Pancreas (tissue), 10 donors: Measurements from ENCODE around the gene AXIN2. TPM values are rescaled to one million over a fixed set of nuclear protein-coding genes. Genes with fewer than 3 reads are reported as not detected.
A peak's percentile ranks its signal among the peaks of the same experiment; 100 is the strongest.

Experiments used
- ATAC-seq, 4 donors: fragments of 200-7000 bp; cut with Tn5 transposase; one replicate each; pipeline versions ENCODE4 v1.8.0 to v1.9.1; 2020; ENCODE audit warnings: mild to moderate bottlenecking in 4 of 4, moderate library complexity in 4 of 4
- DNase-seq, 6 donors: peaks; one replicate each; pipeline ENCODE4 v3.0.0-alpha.2; 2020
- FAIRE-seq: peaks from 2 replicates; lab custom pipeline; 2012; peaks lifted over from hg19 to GRCh38; lab: Jason Lieb, UNC
- H3K27ac ChIP-seq, 4 donors: fragments of 200-600 bp; sonication (generic); 1 replicate in 3 of 4; 2 replicates in 1 of 4; pipeline versions ENCODE4 v1.5.0 to v1.8.0; 2020
- H3K27me3 ChIP-seq, 4 donors: fragments of 200-600 bp; one replicate each; pipeline ENCODE4 v1.8.0; 2021
- H3K36me3 ChIP-seq, 3 donors: fragments of 200-600 bp; sonication (generic) in 1 of 3; one replicate each; pipeline versions ENCODE4 v1.5.0 to v1.8.0; 2020 to 2021
- H3K4me1 ChIP-seq, 3 donors: fragments of 200-600 bp; one replicate each; pipeline ENCODE4 v1.8.0; 2021
- H3K4me3 ChIP-seq, 4 donors: fragments of 200-600 bp; sonication (generic) in 2 of 4; one replicate each; pipeline versions ENCODE4 v1.5.0 to v1.8.0; 2020 to 2021
- H3K9me3 ChIP-seq, 4 donors: fragments of 200-600 bp; one replicate each; pipeline ENCODE4 v1.8.0; 2021
- WGBS, 2 donors: extraction: QIAGEN DNeasy Blood & Tissue Kit; methylation state at CpG; one replicate each; pipeline ENCODE4 v1.1.7; 2013; 5-methylcytosine and 5-hydroxymethylcytosine counted together
- intact Hi-C, 3 donors: fragments of 100-400 bp; cut with DNase I; formaldehyde crosslinking; loops; one replicate each; pipeline versions ENCODE4 v1.11.1 to v1.14.2; 2022
- polyA plus RNA-seq, 2 donors: library from polyadenylated mRNA; stranded (reverse); fragments of 200-250 nt; gene quantifications; one replicate each; pipeline ENCODE4 v1.2.3, GENCODE V29; 2013
- total RNA-seq, 6 donors: library from RNA; stranded (reverse); fragmentation: NEBNext Ultra II Directional in 4 of 6; extraction: Animal tissue kit (Norgen Biotek cat#: 25700) in 4 of 6; gene quantifications; one replicate each; pipeline versions ENCODE4 v1.2.1 to v1.2.4, GENCODE V29; 2021 to 2023
- TF ChIP-seq, protein P1 (sequence below), 4 donors: fragments of 200-600 bp; sonication (generic) in 3 of 4; IDR thresholded peaks; one replicate each; pipeline versions ENCODE4 v1.5.0 to v1.8.0; 2021; ENCODE audit warnings: antibody characterized with exemption in 4 of 4
- donor health status: healthy with polysubstance abuse.
- donor health status: DM: no; HTN: no; CAD: no; lungs with moderate emphysema.
- donor health status: DM: no; HTN: no; CAD: no.
- donor health status: control.
- donor health status: control.
- donor health status: Bipolar disorder and iron deficiency.
- donor health status: DM: yes; HTN: yes; CAD: no.
- donor health status: DM: no; HTN: no; CAD: no.
- donor health status: DM: no; HTN: no; CAD: no.
- donor health status: DM: yes; HTN: yes; CAD: no.

Gene AXIN2
- total and polyA plus RNA-seq, 8 donors: 2.5 to 13.1 (median 3.3) TPM

DNA sequence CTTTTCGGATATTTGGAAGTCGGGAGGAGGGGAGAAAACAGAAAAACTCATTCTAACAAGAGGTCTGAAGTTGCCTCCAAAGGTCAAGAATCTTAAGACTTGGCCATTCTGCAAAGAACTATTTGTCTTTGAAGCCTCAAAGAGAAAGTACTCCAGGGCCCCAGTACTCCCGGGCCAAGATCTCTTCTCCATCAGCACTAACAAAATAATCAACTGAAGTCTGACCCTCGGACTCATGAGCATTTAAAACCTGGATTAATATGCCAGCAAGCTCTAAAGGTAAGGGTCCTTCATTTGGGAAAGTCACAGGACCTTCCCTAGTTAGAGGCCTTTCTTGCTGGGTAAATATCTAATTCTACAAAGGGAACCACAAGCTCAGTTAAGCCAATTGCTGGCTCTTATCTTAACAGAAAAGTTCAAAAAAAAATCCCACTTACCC, 4.5 kb downstream of the AXIN2 start:
- no peak for FAIRE-seq
- TF ChIP-seq, protein P1, sequence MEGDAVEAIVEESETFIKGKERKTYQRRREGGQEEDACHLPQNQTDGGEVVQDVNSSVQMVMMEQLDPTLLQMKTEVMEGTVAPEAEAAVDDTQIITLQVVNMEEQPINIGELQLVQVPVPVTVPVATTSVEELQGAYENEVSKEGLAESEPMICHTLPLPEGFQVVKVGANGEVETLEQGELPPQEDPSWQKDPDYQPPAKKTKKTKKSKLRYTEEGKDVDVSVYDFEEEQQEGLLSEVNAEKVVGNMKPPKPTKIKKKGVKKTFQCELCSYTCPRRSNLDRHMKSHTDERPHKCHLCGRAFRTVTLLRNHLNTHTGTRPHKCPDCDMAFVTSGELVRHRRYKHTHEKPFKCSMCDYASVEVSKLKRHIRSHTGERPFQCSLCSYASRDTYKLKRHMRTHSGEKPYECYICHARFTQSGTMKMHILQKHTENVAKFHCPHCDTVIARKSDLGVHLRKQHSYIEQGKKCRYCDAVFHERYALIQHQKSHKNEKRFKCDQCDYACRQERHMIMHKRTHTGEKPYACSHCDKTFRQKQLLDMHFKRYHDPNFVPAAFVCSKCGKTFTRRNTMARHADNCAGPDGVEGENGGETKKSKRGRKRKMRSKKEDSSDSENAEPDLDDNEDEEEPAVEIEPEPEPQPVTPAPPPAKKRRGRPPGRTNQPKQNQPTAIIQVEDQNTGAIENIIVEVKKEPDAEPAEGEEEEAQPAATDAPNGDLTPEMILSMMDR (IDR thresholded peaks at IDR 0.05): no peak
- H3K27me3 ChIP-seq: no peaks in the 10 kb centered on the region
- no peak for ATAC-seq
- H3K9me3 ChIP-seq: no peaks in the 10 kb centered on the region
- H3K4me1 ChIP-seq: peaks cover 7 to 29% (median 10%) of the 10 kb centered on the region in 3 donors
- 25 to 33% methylated on average over 4 of the region's 4 CpGs for WGBS, 2 donors
- H3K4me3 ChIP-seq: peak overlapping the region in 1 of 4 donors; percentile 10
- DNase-seq: no peak
- H3K27ac ChIP-seq: peak overlapping the region in 1 of 4 donors; percentile 16
- intact Hi-C loops: loop anchor here in 2 of 3 donors (10.0 kb wide), 1 partner anchor 262 kb away; no protein-coding TSS in a partner anchor
- H3K36me3 ChIP-seq: no peaks in the 10 kb centered on the region

DNA sequence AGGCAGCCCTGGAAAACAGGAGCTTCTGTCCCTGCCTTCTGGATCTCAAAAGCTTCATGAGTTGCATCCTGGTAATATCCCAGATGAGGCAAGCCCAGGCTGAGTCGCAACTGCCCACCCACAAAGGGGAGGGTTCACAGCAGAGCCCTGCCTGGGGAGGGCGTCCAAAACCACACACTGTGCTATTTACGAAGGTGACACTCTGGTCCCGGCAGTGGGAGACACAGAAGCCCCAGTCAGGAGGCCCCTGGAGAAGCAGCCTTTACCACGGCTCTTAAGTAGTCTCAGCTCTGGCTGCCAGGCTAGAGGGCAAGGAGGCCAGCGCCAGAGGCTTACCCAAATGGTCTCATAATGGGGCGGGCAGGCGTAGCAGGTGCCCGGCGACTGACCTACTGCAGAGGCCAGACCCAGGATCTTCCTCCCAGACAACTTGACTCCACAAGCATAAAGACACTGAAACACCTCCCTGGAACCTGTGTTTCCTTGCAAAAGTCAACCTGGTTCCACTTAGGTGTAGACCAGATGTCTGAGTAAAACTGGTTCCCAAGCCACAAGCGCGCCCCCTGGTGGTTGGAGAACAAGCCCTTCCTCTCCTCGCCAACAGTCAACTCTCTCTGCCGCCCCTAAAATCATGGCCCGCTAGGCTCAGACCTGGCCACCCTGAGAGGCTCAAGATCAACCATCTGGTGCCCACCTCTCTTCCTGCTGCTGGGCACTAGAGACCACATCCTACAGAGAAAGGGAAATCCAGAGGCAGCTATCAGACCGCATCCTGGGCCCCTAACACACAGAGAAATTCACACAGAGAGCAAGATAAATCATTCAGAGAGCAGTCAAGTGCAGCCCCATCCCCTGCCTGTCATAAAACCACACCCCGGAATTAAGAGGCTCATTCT, 5.2 kb downstream of the AXIN2 start:
- Histone ChIP-seq H3K27ac (peak overlapping the region in 2 of 4 donors; percentile 16 to 17), H3K4me3 (peak overlapping the region in 1 of 4 donors; percentile 10), H3K27me3 (no peaks in the 10 kb centered on the region), H3K36me3 (no peaks in the 10 kb centered on the region), H3K9me3 (no peaks in the 10 kb centered on the region), H3K4me1 (peaks cover 7 to 29% (median 11%) of the 10 kb centered on the region in 3 donors)
- TF ChIP-seq, protein P1 (IDR thresholded peaks at IDR 0.05): peak; percentile 64 to 90 (median 82)
- FAIRE-seq: no peak
- intact Hi-C loops: loop anchor here in 2 of 3 donors (10.0 kb wide), 1 partner anchor 261 kb away; no protein-coding TSS in a partner anchor
- ATAC-seq: peak; percentile 66 to 77 (median 70)
- WGBS, 2 donors: 42% methylated on average over 17 of the region's 17 CpGs
- peak; percentile 74 to 100 (median 90) for DNase-seq

DNA sequence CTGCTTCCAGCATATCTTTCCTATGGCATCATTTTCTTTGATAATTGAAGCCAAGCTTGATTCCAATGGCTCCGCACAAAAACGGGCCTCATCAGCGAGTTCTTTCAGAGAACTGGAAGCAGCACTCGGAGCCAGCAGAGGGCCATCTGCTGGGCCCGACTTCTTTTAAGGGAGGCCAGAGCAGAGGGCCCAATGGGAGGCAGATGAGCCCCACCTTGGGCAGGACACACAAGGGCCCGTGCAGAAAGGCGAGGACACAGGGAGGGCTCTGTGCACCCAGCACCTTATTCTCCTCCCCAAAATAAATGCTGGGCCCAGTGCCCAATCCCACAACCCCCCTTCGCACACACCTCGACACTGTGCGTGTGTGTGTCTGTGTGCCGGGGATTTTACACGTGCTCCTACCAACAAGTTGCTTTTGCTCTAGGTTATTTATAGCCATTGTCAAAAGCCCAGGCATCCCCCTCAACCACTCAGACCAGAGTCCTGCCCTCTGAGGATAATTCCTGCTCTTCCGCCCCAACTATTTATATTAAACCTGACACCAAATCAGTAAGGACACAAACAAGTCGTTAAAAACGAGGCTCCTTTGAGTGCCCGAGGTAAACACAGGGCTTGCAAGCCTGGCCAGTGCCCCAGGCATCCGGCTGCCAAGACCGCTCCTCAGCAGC, 6.8 kb downstream of the AXIN2 start:
- no peak for FAIRE-seq
- WGBS, 2 donors: 63 to 69% methylated on average over 18 of the region's 18 CpGs
- no peaks in the 10 kb centered on the region for H3K9me3 ChIP-seq
- peaks cover 7 to 29% (median 11%) of the 10 kb centered on the region in 3 donors for H3K4me1 ChIP-seq
- no peaks in the 10 kb centered on the region for H3K27me3 ChIP-seq
- peak in 1 of 6 donors; percentile 41 for DNase-seq
- no peak overlapping the region for H3K27ac ChIP-seq
- H3K36me3 ChIP-seq: no peaks in the 10 kb centered on the region
- ATAC-seq: no peak
- TF ChIP-seq, protein P1 (IDR thresholded peaks at IDR 0.05): no peak
- no peak overlapping the region for H3K4me3 ChIP-seq
- intact Hi-C loops: loop anchor here in 2 of 3 donors (10.0 kb wide), 1 partner anchor 260 kb away; no protein-coding TSS in a partner anchor

DNA sequence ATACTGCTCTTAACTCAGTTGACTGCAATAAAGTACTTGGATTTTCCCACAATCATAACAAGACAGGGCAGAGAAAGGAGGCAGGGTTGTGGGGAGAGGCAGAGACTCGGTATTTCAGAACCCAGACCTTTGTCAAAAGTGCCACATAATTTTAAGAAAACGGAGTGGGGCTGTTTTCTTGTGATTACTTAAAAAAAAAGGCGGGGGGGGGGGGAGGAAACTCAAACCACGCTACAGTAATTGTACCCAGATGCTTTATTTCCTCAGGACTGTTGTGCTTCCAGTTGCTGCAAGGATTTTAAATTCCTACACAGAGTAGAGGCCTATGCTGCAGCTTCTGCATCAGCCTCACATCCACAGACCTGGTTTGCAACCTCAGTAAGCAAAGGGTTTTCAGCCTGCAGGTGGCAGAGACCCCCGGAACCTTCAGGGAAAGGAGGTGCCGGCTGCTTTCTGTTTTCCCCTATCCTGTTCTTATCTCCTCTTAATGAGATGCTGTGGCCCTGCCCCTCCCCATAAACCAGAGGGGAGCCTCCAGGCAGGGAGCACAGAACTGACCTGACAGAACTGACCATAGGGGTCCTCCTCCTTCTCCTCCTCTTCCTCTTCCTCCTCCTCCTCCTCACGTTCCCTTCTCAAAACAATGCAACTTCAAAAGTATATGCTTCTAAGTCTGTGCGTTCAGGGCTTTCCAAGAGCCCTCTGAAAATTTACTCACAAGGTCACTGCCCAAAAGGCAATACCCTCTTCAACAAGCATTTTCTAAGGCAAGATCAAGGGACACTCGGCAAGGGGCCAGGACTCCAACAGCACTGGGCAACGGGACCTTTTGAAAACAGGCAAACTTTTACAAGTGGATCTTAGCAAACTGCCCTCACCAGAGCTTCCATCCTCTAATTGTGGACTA, 7.5 kb downstream of the AXIN2 start:
- H3K9me3 ChIP-seq: no peaks in the 10 kb centered on the region
- intact Hi-C loops: loop anchor here in 2 of 3 donors (10.0 kb wide), 1 partner anchor 259 kb away; no protein-coding TSS in a partner anchor
- no peaks in the 10 kb centered on the region for H3K36me3 ChIP-seq
- peaks cover 7 to 28% (median 11%) of the 10 kb centered on the region in 3 donors for H3K4me1 ChIP-seq
- no peak overlapping the region for H3K4me3 ChIP-seq
- no peaks in the 10 kb centered on the region for H3K27me3 ChIP-seq
- TF ChIP-seq, protein P1 (IDR thresholded peaks at IDR 0.05): no peak
- no peak for ATAC-seq
- H3K27ac ChIP-seq: no peak overlapping the region
- 56 to 67% methylated on average over 10 of the region's 10 CpGs for WGBS, 2 donors
- no peak for FAIRE-seq
- DNase-seq: peak in 1 of 6 donors; percentile 21
